Retina (tissue), 1 donor: ENCODE measurements around the gene ZNF341.
"Not testable (repeated sequence)": the region's sequence is repeated elsewhere in the genome, so short reads cannot be mapped to it uniquely, and the experiment has no call there.

Source experiments
- DNase-seq: peaks from one replicate; pipeline ENCODE4 v3.0.0-alpha.2; 2016

The ZNF341 gene

GRCh38 chr20:33772439-33772838 is 40.6 kb downstream of the ZNF341 start:
- no peak for DNase-seq

- DNase-seq: no peak
Observed at GRCh38 chr20:33773412-33774089, 41.8 kb downstream of the ZNF341 start.

DNA sequence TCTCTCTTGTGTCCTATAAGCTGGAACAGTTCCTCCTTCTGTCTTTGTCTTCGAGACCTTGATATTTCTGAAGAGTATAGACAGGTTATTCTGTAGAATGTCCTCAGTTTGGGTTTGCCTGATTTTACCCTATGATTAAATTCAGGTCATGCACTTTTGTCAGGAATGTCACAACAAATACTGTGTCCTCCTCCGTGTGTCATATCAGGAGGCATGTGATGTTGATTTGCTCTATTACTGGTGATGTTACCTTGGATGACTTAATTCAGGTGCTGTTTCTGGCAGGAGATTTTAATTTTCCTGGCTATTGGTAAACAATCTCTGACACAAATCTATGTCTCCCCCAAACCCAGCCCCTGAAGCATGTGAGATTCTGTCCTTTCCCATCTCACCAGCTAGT is 46.0 kb downstream of the ZNF341 start:
- DNase-seq: no peak

DNA sequence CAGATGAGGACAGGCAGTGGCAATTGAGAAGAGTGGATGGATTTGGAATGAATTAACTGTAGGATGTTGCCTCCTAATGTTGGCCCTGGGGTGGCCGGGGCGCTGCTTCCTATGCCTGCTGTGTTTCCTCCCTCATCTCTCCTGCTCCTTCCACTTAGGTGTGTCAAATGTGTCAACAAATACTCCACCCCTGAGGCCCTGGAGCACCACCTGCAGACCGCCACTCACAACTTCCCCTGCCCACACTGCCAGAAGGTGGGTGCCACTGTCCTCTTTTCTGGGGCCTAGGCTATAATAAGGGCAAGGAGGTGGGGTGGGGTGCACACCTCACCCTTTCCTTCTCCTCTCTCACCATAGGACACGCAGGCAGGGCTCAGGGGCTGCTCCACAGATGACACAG is 49.3 kb downstream of the ZNF341 start:
- no peak for DNase-seq

GRCh38 chr20:33781945-33782344 is 50.1 kb downstream of the ZNF341 start:
- DNase-seq: no peak

- DNase-seq: no peak
Observed at GRCh38 chr20:33783256-33783655, 51.5 kb downstream of the ZNF341 start.

- no peak for DNase-seq
Observed at GRCh38 chr20:33783818-33784217, 52.0 kb downstream of the ZNF341 start.

GRCh38 chr20:33784225-33784624 is 52.4 kb downstream of the ZNF341 start:
- DNase-seq: no peak

GRCh38 chr20:33785503-33785902 is 53.7 kb downstream of the ZNF341 start:
- DNase-seq: no peak

- no peak for DNase-seq
Observed at GRCh38 chr20:33787253-33787891, 55.6 kb downstream of the ZNF341 start.

GRCh38 chr20:33788351-33789049 is 56.7 kb downstream of the ZNF341 start:
- no peak for DNase-seq

DNA sequence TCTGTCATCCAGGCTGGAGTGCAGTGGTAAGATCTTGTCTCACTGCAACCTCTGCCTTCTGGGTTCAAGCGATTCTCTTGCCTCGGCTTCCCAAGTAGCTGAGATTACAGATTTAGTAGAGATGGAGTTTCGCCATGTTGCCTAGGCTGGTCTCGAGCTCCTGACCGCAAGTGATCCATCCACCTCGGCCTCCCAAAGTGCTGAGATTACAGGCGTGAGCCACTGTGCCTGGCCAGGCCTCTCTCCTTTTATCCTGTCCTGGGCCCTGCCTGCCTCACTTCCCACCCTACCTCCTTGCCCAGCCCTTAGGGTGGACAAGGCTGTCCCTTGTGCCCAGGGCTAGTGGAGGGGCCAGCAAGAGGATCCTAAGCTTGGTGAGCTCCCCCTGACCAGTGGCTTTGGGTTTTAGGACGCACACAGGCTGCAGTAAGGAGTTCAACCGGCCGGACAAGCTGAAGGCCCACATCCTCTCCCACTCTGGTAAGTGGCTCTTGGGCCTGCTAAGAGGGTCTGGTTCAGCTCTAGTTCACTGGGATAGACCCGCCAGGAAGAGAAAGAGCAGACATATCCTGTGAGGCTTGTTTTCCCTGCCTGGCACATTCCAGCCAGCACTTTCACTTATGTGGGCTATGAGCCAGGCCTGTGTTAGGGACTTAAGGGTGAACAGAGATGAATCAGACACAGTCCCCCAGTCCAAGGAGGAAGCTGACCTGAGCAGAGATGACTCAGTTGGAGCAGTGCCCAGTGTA is 57.5 kb downstream of the ZNF341 start:
- DNase-seq: no peak

DNA sequence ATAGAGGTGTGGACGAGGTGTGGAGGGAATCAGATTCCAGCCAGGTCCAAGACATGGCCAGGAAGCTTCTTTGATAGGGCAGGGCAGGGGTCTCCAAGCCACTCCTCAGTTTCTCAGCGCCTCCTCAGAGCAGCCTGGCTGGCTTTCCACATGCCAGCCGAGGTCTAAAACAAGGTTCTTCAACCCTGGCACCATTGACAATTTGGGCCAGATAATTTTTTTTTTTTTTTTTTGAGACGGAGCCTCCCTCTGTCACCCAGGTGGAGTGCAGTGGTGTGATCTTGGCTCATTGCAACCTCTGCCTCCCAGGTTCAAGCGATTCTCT is 58.0 kb downstream of the ZNF341 start:
- DNase-seq: no peak

DNA sequence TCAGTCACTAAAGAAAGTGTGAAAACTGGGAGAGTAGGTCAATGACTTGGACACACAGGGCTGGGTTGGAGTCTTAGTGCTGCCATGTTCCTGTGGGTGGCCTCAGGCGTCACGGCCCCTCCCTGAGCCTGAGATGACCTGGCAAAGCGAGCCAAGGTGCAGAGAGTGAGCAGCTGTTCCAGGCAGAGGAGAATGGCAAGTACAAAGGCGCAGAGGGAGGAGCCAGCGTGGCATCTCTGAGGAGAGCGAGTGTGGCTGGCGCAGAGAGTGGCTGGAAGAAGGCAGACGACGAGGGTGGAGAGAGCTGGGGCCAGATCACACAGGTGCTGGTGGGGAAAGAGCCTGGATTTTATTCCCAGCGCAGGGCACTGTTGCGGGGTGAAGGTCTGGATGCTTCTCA is 58.8 kb downstream of the ZNF341 start:
- no peak for DNase-seq

- DNase-seq: no peak
Observed at GRCh38 chr20:33791021-33791420, 59.2 kb downstream of the ZNF341 start.

DNA sequence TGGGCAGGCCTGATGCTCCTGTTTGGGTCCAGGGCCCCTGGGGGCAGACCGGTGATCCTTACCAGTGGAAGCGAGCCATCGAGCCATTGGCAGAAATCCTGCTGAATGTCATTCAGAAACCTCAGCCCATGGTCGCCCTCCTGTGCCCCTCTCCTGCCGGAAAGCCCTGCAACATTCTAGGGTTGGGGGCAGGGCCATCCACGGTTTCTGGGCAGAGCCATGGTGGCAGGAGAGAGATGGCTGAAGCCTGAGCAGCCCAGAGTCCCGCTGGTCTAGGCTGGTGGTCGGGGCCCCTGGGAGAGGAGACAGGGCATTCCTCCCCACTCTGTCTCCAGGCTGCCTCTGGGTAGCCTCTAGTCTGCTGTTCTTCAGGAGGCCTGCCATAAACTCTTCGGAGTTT is 59.7 kb downstream of the ZNF341 start:
- no peak for DNase-seq

GRCh38 chr20:33791959-33792597 is 60.3 kb downstream of the ZNF341 start:
- DNase-seq: peak; percentile 58

DNA sequence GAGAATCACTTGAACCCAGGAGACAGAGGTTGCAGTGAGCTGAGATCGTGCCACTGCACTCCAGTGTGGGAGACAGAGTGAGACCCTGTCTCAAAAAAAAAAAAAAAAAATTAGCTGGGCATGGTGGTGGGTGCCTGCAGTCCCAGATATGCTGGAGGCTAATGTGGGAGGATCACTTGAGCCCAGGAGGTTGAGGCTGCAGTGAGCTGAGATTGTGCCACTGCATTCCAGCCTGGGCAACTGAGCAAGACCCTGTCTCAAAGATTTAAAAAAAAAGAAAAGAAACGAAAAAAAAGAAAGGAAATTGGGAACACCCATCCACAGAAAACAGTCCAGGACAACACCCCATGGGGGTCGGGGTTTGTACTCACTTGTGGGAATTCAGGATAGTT is 60.8 kb downstream of the ZNF341 start:
- not testable (repeated sequence) for DNase-seq

- peak; percentile 29 for DNase-seq
Observed at GRCh38 chr20:33793011-33793931, 61.5 kb downstream of the ZNF341 start.

GRCh38 chr20:33796263-33796906 is 64.6 kb downstream of the ZNF341 start:
- DNase-seq: no peak

DNA sequence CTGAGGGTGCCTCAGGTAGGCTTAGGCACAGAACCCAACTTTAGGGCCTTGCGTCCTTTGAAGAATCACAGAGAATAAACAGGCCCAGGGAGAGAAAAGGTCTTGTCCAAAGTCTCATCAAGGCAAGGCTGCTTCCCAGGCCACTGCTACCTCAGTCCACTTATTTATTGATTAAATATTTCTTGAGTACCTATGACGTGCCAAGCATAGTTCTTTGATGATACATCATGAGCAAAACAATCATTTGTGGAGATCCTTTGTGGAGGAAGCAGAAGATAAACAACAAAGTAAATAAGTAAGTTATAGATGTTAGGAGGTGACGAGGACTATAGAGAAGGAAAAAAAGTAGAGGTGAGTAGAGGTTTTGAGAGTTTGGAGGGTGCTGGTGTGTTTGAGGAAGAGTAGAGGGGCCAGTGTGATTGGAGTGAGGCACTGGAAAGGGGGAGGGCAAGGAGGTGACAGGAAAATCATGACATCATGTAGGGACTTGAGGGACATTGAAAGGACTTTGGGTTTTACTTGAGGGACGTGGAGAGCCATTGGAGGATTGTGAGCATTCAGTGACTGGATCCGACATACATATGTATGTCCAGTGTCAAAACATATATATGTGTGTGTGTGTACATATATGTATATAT is 65.2 kb downstream of the ZNF341 start:
- DNase-seq: no peak
